Measurements from ENCODE around the gene ENAH. TPM values are rescaled to one million over a fixed set of nuclear protein-coding genes. Genes with fewer than 3 reads are reported as not detected.
"Not testable (repeated sequence)": the region's sequence is repeated elsewhere in the genome, so short reads cannot be mapped to it uniquely, and the experiment has no call there.

The ENAH gene
- total RNA-seq, 1 donor from 2014 or later = 104 TPM

DNA sequence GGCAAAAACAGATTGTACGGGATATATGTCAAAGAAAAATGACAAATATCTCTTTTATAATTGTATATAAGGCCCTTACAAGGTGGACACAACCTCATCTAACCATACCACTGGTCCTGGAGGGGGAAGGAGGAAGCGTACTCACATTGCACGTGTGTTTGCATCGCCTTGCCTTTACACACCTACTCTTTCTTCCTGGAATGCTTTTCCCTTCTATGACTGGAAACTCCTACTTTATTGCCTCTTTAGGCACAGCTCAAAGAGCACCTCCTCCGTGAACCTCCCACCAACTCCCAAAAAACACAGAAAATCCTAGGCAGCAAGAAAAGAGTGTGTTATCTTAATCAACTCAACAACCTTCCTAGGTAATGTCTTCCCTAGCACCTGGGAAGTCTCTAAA, 125.3 kb downstream of the ENAH start:
- no peak for DNase-seq (ENCODE audit: low spot score)

GRCh38 chr1:225526878-225527277, 126.0 kb downstream of the ENAH start:
- DNase-seq (ENCODE audit: low spot score) = no peak

DNA sequence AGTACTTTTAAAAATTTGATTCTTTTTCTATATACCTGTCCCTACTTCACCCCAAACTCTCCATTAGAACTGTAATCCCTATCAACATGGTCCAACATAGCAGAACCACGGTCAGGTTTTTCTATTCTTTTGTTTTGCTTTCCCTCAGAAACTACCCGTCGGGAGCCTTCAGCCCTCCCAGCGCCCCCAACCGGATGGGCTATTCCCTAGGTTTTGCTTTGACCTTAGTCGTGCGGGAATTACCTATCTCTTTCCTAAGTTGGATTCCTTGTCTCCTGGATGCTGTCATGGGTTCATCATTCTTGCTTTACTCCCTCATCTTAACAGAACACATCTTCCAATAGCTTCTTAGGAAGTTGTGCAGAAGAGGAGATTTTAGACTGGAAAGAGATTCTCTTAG, 127.5 kb downstream of the ENAH start:
- no peak for DNase-seq (ENCODE audit: low spot score)

DNA sequence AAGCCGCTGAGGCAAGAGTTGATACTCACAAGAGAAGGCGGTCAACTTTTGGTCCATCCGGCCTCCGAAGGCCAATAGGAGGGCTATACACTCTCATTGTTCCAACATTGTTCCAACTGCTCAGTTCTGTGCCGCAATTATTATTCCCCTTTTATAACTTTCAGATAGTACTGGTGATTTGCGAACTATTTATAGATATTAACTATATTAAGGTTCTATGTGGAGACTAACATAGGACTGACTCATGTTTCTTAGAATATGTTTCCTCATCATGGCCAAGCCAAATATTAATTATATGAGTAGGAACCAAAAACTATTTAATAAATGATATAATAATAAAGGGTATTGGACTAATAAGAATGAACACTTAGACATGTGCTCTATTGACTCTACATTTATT, 128.4 kb downstream of the ENAH start:
- no peak for DNase-seq (ENCODE audit: low spot score)

DNA sequence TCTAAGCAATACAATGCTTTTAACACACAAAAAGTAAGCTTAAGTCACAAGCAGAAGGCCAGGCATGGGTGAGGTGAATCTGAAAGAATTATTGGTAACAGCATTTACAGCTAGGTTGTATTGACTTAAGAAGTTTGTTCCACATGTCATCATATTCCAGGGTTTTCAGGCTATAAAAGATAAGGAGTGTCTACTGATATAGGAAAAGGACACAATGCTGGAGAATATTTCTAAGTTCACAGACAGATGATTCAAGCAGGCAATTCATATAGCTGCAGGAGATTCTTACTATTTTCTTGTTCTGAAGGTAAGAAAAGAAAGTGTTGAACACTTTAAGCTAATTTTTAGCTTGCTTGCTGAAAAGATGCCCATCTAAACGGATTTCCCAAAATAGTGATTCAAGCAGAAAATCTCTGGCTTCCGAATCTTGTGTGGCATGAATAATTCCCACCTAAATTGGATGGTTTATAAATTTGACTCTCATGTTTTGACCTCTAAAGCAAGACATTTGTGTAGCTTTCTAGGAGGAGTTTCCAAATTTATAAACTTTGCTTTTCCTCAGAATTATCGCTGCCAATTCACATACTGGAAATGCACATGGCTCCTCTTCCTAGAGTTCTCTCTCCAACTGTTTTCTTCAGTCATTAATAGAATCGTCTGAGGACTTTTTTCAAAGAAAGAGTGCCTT, 129.5 kb downstream of the ENAH start:
- DNase-seq (ENCODE audit: low spot score) = no peak

DNA sequence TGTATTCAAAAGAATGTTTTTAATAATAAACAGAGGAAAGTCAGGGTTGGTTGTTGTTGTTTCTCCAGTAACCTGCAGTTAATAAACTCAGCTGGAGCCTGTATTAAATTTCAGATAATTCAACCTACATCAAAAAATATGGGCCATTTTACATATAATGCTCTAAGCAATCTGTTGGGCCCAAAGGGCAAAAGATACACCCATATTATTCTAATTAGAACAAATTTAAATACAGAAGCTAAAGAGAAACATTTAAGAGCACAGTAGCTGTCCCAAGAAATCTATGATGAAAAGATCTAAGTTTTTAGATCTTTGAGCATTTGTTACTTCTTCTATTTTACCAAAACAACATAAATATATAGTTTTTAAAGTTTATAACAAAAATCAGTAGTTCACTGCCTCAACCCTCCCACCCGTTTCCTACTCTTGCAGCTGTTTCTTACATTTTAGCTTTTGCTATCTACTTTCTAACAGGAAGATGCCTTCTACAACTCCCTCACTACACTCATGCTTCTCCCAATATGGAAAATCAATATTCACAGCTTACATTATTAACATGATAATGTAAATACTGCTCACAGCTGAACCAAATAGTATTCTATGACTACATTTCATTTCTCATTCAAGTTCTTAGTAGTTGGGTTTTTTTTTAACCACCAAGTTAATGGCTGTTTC, 130.2 kb downstream of the ENAH start:
- no peak for DNase-seq (ENCODE audit: low spot score)

- no peak for DNase-seq (ENCODE audit: low spot score)
These were observed 132.2 kb downstream of the ENAH start for GRCh38 chr1:225520587-225521227.

GRCh38 chr1:225519166-225519863, 133.6 kb downstream of the ENAH start:
- no peak for DNase-seq (ENCODE audit: low spot score)

DNA sequence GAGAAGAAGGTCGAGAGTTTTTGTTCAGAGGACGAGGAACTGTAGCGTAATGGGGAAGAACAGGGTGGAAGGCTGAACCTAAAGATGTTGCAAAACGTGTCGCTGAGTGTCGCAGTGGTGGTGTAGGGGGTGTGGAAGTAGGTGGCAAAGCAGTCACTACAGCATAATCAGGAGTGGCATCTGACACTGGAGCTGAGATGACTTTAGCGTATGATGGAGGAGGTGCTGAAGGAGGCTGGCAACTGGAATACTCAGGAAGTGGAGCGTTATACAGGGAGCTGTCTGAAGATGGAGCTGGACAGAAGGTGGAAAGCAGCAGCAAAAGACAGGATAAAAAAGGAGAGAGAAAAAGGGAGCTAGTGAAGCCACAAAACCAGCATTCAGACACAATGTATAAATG, 135.2 kb downstream of the ENAH start:
- no peak for DNase-seq (ENCODE audit: low spot score)

- DNase-seq (ENCODE audit: low spot score) = no peak
These were observed 135.7 kb downstream of the ENAH start for GRCh38 chr1:225517221-225517620.

DNA sequence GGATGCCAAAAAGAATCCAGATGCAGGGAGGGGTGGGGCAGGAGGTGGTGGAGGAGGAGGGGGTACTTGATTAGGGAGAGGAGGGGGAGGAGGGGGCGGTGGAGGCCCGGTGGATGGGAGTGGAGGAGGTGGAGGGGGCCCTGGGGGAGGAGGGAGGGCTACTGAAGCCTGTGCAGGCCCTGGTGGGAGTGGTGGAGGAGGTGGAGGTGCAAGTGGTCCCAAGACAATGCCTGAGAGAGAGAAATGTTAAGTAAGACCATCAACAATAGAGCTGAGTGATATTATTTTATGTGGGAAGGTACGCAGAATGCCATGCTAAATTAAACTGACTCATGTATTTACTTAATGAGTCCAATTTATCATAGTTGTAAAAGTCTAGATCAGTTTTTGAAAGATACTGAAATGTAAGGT, 138.2 kb downstream of the ENAH start:
- no peak for DNase-seq (ENCODE audit: low spot score)

- DNase-seq (ENCODE audit: low spot score) = not testable (repeated sequence)
These were observed 139.3 kb downstream of the ENAH start for GRCh38 chr1:225513576-225513975.

DNA sequence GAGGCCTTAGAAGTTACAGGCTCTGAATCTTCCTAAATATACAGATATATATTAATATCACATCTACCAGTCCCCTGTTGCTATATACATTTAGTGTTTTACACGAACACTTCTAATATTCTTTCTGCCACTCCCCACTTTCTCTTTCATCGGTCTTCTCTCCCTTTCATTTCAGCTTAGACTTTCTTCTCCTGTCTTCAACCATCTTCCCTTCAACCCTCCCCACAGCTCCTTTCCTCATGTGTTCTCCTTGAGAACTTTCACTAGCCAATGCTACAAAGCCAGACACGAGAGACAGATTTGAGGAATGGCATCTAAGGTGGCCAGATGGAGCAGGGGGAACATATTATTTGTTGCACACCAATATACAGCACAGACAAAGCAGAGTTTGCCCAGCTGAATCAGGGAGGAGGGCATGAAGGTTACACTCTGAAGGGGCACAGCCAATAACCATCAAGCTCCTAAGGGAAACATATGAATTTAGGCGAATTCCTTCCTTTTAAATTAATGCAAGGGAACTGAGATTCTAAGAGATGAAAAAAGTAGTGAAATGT, 141.0 kb downstream of the ENAH start:
- no peak for DNase-seq (ENCODE audit: low spot score)

DNA sequence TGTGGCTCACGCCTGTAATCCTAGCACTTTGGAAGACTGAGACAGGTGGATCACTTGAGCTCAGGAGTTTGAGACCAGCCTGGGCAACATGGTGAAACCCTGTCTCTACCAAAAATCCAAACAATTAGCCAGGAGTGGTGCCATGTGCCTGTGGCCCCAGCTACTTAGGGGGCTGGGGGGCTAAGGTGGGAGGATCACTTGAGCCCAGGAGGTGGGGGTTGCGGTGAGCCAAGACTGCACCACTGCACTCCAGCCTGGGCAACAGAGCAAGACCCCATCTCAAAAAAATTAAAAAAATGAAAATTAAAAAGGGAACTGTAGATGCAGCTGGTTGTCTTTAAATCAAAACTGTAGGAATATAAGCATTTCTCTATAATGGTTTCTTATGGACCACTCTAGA, 142.2 kb downstream of the ENAH start:
- DNase-seq (ENCODE audit: low spot score) = not testable (repeated sequence)

GRCh38 chr1:225509770-225510169, 143.2 kb downstream of the ENAH start:
- no peak for DNase-seq (ENCODE audit: low spot score)

GRCh38 chr1:225509376-225509707, 143.6 kb downstream of the ENAH start:
- DNase-seq (ENCODE audit: low spot score) = no peak

DNA sequence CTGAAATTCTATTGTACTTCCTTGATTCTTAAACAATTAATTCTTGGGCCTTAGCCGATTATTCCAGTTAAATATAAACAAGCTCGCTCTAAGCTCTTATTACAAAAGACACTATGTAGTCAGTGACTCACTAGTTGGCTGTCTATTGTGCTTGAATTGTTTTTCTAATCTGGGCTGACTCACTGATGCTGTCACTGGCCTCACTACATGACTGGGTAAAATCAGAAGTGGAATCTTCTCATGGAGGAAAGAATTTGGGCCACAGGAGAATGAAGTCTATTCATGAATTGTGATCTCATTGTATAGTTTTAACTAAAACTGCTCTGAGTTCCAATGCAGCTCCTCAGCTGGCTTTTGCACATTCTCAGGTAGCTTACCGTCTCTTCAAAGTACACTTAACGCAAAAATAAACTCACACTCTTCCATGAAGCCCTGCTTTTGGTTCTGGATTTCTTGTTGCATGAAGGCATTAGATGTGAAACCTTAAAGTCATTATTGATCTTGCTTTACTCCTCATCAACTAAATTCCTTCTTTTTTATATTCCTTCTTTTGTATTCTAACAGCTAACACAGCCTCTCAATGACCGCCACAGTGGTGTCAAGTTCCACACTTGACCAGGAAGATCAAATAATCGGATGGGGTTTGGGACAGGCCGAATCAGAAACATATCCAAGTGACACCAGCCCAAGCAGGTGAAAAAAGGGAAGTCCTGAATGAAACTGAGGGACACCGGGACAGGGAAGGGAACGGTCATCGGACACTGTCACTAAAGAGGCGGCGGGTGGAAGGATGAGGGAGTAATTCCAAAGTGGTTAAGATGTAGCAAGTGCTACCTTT, 144.2 kb downstream of the ENAH start:
- no peak for DNase-seq (ENCODE audit: low spot score)

DNA sequence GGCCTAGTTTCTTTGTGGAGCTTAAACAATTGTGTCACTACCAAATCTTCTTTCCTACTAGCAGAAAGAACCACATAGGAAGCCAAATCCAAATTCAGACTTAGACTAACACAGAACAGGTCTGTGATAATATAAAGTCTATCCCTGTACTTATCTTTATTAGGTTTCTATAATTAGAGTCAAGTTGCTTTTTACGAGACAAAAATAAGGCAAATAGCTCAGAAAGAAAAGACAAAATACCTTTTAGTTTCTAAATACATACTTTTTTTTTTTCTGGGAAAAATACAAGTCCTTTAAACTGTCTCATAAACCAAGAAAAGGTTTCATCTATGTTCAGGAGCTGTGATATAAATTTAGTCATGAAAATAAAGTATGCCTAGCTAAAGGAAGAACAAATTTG, 146.2 kb downstream of the ENAH start:
- no peak for DNase-seq (ENCODE audit: low spot score)

DNA sequence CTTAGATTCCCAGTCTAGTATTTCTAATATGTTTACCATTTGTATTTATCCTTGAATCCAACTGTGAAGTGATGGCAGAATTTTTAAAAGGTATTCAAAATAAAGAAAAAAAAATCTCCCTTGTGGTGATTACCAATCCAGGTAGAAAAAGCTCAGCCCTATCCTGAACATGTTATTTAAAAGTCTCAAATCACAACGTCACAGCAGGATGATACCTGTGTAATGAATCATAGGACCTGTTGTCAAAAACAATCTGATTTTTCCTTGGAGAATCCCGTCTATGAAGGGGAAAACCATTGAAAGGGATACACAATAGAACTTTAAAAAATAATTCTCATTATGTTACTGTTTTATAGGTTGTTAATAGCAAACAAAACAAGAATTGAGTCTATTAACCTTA, 148.1 kb downstream of the ENAH start:
- no peak for DNase-seq (ENCODE audit: low spot score)

DNA sequence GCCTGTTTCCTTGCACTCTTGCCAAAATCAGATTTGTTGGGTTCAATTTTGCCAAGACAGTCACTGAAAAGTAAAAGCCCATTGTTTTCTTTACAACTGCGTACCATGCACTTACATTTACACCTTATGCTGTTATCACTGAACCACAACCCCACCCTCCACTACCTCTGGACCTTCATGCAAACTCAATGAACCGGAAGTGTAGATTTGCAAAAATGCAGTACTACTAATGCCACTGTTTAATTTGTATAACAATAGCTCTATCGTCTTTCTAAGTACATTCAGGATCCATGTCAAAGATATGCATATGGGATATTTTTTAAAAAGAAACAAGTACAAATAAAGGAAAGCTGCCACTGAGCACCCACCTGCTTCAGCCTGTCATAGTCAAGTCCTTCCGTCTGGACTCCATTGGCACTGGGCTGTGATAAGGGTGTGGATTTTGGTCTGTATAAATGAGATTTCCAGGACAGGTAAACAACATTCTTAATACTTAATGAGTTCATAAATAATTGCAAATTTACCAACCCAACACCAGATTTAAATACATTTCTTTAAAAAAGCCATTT, 152.2 kb downstream of the ENAH start:
- no peak for DNase-seq (ENCODE audit: low spot score)

GRCh38 chr1:225498549-225499136, 154.3 kb downstream of the ENAH start:
- DNase-seq (ENCODE audit: low spot score) = no peak

All from ureter (tissue), 1 donor.